B cell (primary cell): Measurements from ENCODE around the gene EBF3. TPM values are rescaled to one million over a fixed set of nuclear protein-coding genes. Genes with fewer than 3 reads are reported as not detected.

ENCODE experiments used
- ATAC-seq: fragments of 200-7000 bp; cut with Tn5 transposase; one replicate; pipeline ENCODE4 v1.10.0; 2021; ENCODE audit warnings: low read depth, mild to moderate bottlenecking, moderate number of reproducible peaks, moderate library complexity
- CTCF ChIA-PET: fragments of 350-600 bp; sonication (Branson Sonifier 250); formaldehyde crosslinking; loops from one replicate; lab custom pipeline; 2021; ENCODE audit warnings: antibody characterized with exemption, inconsistent platforms; lab: Charles Lee
- POLR2A ChIA-PET: fragments of 350-600 bp; sonication (Branson Sonifier 250); formaldehyde crosslinking; loops from one replicate; lab custom pipeline; 2021; ENCODE audit warnings: antibody characterized with exemption; lab: Charles Lee
- DNase-seq: peaks from one replicate; pipeline ENCODE4 v3.0.0; 2013
- H2AFZ ChIP-seq: 2 replicates; pipeline ENCODE4 v1.6.1; 2012; ENCODE audit warnings: mild to moderate bottlenecking, low read depth, low read length; ENCODE audit not compliant: insufficient read depth, poor library complexity, severe bottlenecking
- H3K27ac ChIP-seq, 2 donors: 1 replicate in 1 of 2; 2 replicates in 1 of 2; pipeline ENCODE4 v1.5.1; 2012 to 2013; ENCODE audit warnings: low read length in 2 of 2, mild to moderate bottlenecking in 2 of 2, moderate library complexity in 1 of 2
- H3K27me3 ChIP-seq, 4 experiments: fragments of 200-600 bp in 1 of 4; sonication (generic) in 1 of 4; replicated peaks in 1 of 4; 1 replicate in 2 of 4; 2 replicates in 2 of 4; pipeline versions ENCODE4 v1.6.1 to v1.7.0; 2013 to 2016; ENCODE audit warnings: low read length in 3 of 4, mild to moderate bottlenecking in 2 of 4, mixed read lengths in 1 of 4, moderate library complexity in 1 of 4; ENCODE audit not compliant: insufficient read depth in 4 of 4, control insufficient read depth in 3 of 4; ENCODE audit errors: control extremely low read depth in 1 of 4
- H3K36me3 ChIP-seq, 2 experiments: replicated peaks in 1 of 2; 1 replicate in 1 of 2; 2 replicates in 1 of 2; pipeline versions ENCODE4 v1.6.1 to v1.7.1; 2013; ENCODE audit warnings: low read length in 1 of 2; ENCODE audit not compliant: insufficient read depth in 2 of 2, control insufficient read depth in 1 of 2; ENCODE audit errors: control extremely low read depth in 1 of 2, extremely low read depth in 1 of 2
- H3K4me1 ChIP-seq, 2 donors: fragments of 200-600 bp in 1 of 2; sonication (generic) in 1 of 2; 1 replicate in 1 of 2; 2 replicates in 1 of 2; pipeline versions ENCODE4 v1.5.1 to v1.6.1; 2013 to 2017; ENCODE audit warnings: low read length in 2 of 2; ENCODE audit not compliant: control insufficient read depth in 2 of 2, insufficient read depth in 2 of 2
- H3K4me2 ChIP-seq: replicated peaks from 2 replicates; pipeline ENCODE3; 2012; ENCODE audit warnings: mild to moderate bottlenecking, low read depth, low read length; ENCODE audit not compliant: poor library complexity, severe bottlenecking
- H3K4me3 ChIP-seq, 5 experiments: fragments of 200-600 bp in 1 of 5; sonication (generic) in 1 of 5; 1 replicate in 3 of 5; 2 replicates in 2 of 5; pipeline versions ENCODE4 v1.5.1 to v1.7.0; 2011 to 2016; ENCODE audit warnings: low read length in 4 of 5, mild to moderate bottlenecking in 4 of 5, low read depth in 2 of 5, control low read depth in 1 of 5, moderate library complexity in 1 of 5; ENCODE audit not compliant: insufficient read depth in 1 of 5; ENCODE audit errors: control extremely low read depth in 1 of 5, extremely low read depth in 1 of 5
- H3K79me2 ChIP-seq: fragments of 200-600 bp; sonication (generic); one replicate; pipeline ENCODE4 v1.6.0; 2016; ENCODE audit warnings: low read length; ENCODE audit not compliant: control insufficient read depth, insufficient read depth
- H3K9ac ChIP-seq: fragments of 200-600 bp; sonication (generic); 2 replicates; pipeline ENCODE4 v1.6.1; 2017; ENCODE audit warnings: mild to moderate bottlenecking, low read length, moderate library complexity
- H3K9me3 ChIP-seq, 3 donors: one replicate each; pipeline versions ENCODE4 v1.6.1 to v1.7.1; 2013; ENCODE audit warnings: low read length in 2 of 3; ENCODE audit not compliant: control insufficient read depth in 2 of 3, insufficient read depth in 1 of 3; ENCODE audit errors: control extremely low read depth in 1 of 3
- H4K20me1 ChIP-seq: 2 replicates; pipeline ENCODE4 v1.6.0; 2012; ENCODE audit warnings: mild to moderate bottlenecking, low read length; ENCODE audit not compliant: insufficient read depth, control insufficient read depth, poor library complexity, severe bottlenecking
- H3K27ac Mint-ChIP-seq: one replicate; pipeline ENCODE4 v1.8.0; 2021; ENCODE audit warnings: mixed read lengths
- H3K27me3 Mint-ChIP-seq: one replicate; pipeline ENCODE4 v1.8.0; 2021; ENCODE audit warnings: mixed read lengths
- H3K4me1 Mint-ChIP-seq: one replicate; pipeline ENCODE4 v1.8.0; 2021; ENCODE audit warnings: mixed read lengths
- H3K4me3 Mint-ChIP-seq: one replicate; pipeline ENCODE4 v1.8.0; 2021; ENCODE audit warnings: mixed read lengths
- H3K9me3 Mint-ChIP-seq: one replicate; pipeline ENCODE4 v1.8.0; 2022; ENCODE audit warnings: mixed read lengths; ENCODE audit not compliant: insufficient read depth
- EZH2 ChIP-seq: IDR thresholded peaks from 2 replicates; pipeline ENCODE4 v1.6.1; 2012; ENCODE audit warnings: borderline replicate concordance, low read depth, mild to moderate bottlenecking, moderate library complexity, low read length; ENCODE audit not compliant: insufficient read depth, poor library complexity, severe bottlenecking
- WGBS: methylation state at CpG from one replicate; pipeline ENCODE4 v1.1.5; 2013; ENCODE audit warnings: missing lambda C conversion rate; ENCODE audit not compliant: insufficient coverage; 5-methylcytosine and 5-hydroxymethylcytosine counted together
- intact Hi-C: fragments of 100-400 bp; cut with micrococcal nuclease; formaldehyde crosslinking; loops from one replicate; pipeline ENCODE4 v1.10.0; 2022
- polyA plus RNA-seq: library from polyadenylated mRNA; depleted of rRNA; stranded (reverse); fragments of >200 nt; gene quantifications from 2 replicates; pipeline ENCODE4 v1.2.3, GENCODE V29; 2012
- total RNA-seq, 2 donors: library from RNA; stranded (reverse); fragments of 120-200 nt in 1 of 2; gene quantifications; 1 replicate in 1 of 2; 2 replicates in 1 of 2; pipeline versions ENCODE4 v1.2.3 to v1.2.4, GENCODE V29; 2013 to 2022
- TF ChIP-seq, protein P1 (sequence below): fragments of 200-600 bp; IDR thresholded peaks from one replicate; pipeline ENCODE4 v1.8.0; 2022; ENCODE audit warnings: antibody characterized with exemption, mild to moderate bottlenecking

The EBF3 gene
- total and polyA plus RNA-seq, 2 donors (not counting 1 experiment from before 2014, with no cell fraction given) = not detected

DNA sequence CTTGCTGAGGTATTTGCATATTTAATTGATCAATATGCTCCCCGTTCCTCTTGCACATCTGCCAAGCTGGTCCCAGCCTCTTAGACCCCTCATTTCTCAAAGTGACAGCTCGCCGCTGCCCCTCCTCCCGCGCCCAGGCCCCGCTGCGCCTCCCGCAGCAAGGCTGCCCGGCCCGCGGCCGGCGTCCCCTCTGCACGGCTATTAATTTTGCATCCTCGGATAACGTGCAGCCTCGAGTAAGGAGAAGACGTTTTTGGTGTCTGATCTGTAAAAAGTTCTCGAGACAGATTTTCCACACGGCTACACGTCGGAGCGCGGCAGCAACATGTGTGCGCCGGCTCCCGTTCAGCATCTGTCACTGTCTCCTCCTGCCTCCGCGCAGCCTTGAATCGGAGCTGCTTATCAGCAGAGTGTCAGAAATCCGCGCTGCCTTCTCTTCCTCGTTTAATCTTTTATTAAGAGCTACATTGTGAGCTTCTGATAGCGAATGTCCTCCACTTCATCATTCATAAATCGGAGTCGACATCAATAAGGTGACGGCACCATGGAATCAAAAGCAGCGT is 65.3 kb downstream of the EBF3 start:
- intact Hi-C loops = no loop called here
- ChIA-PET CTCF (no interaction called here), POLR2A (no interaction called here)
- Histone ChIP-seq H3K9ac (no peak overlapping the region), H3K27ac (no peak overlapping the region), H3K4me3 (no peak overlapping the region), H3K9me3 (no peaks in the 10 kb centered on the region), H3K36me3 (no peaks in the 10 kb centered on the region), H3K4me1 (no peaks in the 10 kb centered on the region), H4K20me1 (no peaks in the 10 kb centered on the region), H3K4me2 (no peak overlapping the region), H3K79me2 (no peaks in the 10 kb centered on the region), H3K27me3 (peaks cover 0 to 3% (median 0%) of the 10 kb centered on the region in 4 experiments), H2AFZ (no peak overlapping the region)
- Mint-ChIP-seq H3K9me3 (no peaks in the 10 kb centered on the region), H3K27ac (no peak overlapping the region), H3K27me3 (peaks cover 4% of the 10 kb centered on the region), H3K4me3 (no peak overlapping the region), H3K4me1 (no peaks in the 10 kb centered on the region)
- no peak for ATAC-seq
- WGBS = 74% methylated on average over 29 of the region's 38 CpGs
- no peak for DNase-seq
- TF ChIP-seq, protein P1, sequence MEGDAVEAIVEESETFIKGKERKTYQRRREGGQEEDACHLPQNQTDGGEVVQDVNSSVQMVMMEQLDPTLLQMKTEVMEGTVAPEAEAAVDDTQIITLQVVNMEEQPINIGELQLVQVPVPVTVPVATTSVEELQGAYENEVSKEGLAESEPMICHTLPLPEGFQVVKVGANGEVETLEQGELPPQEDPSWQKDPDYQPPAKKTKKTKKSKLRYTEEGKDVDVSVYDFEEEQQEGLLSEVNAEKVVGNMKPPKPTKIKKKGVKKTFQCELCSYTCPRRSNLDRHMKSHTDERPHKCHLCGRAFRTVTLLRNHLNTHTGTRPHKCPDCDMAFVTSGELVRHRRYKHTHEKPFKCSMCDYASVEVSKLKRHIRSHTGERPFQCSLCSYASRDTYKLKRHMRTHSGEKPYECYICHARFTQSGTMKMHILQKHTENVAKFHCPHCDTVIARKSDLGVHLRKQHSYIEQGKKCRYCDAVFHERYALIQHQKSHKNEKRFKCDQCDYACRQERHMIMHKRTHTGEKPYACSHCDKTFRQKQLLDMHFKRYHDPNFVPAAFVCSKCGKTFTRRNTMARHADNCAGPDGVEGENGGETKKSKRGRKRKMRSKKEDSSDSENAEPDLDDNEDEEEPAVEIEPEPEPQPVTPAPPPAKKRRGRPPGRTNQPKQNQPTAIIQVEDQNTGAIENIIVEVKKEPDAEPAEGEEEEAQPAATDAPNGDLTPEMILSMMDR = no peak
- no peak for TF ChIP-seq EZH2

DNA sequence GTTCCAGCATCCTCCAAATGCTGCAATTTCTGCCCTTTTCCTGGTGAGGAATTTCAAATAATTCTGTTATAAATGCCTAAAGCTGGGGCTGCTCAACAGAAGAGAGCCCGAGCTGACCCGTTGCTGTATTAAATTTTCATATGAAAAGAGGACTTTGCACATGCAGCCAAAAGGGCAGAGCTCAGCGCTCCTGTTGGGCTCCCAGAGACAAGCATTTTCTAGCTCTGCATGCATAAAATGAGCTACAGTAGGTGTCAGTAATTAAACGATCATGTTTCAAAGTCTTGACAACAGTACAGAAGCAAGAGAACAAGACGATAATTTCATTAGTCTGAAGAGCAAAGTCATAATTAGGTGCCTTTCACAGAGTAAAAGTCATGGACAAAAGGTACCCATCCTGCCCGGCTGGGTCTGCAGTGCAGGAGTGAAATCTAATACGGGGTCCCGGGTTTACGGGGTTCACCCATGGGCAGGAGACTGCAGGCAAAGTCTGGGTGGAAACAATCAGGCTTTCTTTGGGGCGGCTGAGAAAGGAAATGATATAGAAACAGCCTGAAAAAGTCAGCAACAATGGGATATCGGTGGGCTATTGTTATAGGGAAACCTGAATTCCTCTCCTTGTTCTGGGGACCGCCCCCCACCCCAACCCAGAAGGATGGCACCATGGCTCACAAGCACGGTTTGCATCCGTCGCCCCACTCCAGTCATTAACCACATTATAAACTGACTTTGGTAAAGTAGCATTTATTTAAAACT is 66.0 kb downstream of the EBF3 start:
- POLR2A ChIA-PET = no interaction called here
- Mint-ChIP-seq H3K27me3 (peaks cover 4% of the 10 kb centered on the region), H3K27ac (no peak overlapping the region), H3K4me1 (no peaks in the 10 kb centered on the region), H3K4me3 (no peak overlapping the region), H3K9me3 (no peaks in the 10 kb centered on the region)
- no peak overlapping the region for H3K27ac ChIP-seq
- WGBS = 43% methylated on average over 11 of the region's 15 CpGs
- CTCF ChIA-PET = interaction anchor here (1.4 kb wide), 1 partner anchor 9 kb away, joined by 3 read pairs; no protein-coding TSS in a partner anchor
- intact Hi-C loops = no loop called here
- H3K9ac ChIP-seq = no peak overlapping the region
- H3K9me3 ChIP-seq = no peaks in the 10 kb centered on the region
- no peaks in the 10 kb centered on the region for H4K20me1 ChIP-seq
- H2AFZ ChIP-seq = no peak overlapping the region
- no peak for ATAC-seq
- H3K4me1 ChIP-seq = no peaks in the 10 kb centered on the region
- TF ChIP-seq EZH2 = no peak
- TF ChIP-seq, protein P1 = no peak
- H3K4me3 ChIP-seq = no peak overlapping the region
- no peaks in the 10 kb centered on the region for H3K36me3 ChIP-seq
- H3K4me2 ChIP-seq = no peak overlapping the region
- DNase-seq = no peak
- H3K79me2 ChIP-seq = no peaks in the 10 kb centered on the region
- H3K27me3 ChIP-seq = peaks cover 0 to 3% (median 0%) of the 10 kb centered on the region in 4 experiments
